DMS 273 (cell line): ENCODE results near the gene DGKD.
"Not testable (repeated sequence)": the region's sequence is repeated elsewhere in the genome, so short reads cannot be mapped to it uniquely, and the experiment has no call there.

Experiments used
- DNase-seq: peaks from one replicate; lab custom pipeline; 2025; ENCODE audit not compliant: unreplicated experiment; lab: John Stamatoyannopoulos, UW

The DGKD gene

DNA sequence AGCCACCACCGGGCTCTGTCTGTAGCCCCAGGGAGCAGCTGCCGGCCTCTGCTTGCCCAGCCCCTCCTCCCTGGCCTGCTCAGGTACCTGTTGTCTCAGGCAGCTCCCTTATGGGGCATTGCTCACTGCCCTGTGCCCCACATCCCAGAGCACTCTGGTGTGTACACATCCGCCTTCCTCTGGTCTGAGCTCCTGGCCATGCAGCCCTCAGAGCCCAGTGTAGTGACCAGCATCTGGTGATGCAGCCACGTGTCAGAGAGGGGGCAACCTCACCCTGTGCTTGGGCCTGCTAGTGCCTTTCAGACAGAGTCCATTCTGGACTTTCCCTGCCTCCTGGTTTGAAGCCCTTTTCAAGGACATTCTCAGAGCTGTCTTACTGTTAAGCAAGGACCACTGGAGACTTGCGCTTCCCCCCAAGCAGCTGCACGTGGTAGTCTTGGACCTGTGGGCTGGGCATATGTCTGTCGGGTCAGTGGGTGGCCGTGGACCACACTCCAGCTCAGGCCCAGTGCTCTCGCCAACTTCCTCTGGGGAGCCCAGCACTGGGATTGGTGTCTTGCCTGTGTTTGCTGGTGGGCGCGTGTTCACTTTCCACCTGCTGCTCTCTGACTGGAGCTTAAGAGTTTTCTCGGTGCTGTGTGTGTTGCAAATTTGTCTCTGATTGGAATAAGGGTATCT lies 30.7 kb downstream of the DGKD start:
- DNase-seq = no peak

- no peak for DNase-seq
These were observed 31.3 kb downstream of the DGKD start for GRCh38 chr2:233385489-233386044.

- no peak for DNase-seq
These were observed 32.2 kb downstream of the DGKD start for GRCh38 chr2:233386382-233387041.

DNA sequence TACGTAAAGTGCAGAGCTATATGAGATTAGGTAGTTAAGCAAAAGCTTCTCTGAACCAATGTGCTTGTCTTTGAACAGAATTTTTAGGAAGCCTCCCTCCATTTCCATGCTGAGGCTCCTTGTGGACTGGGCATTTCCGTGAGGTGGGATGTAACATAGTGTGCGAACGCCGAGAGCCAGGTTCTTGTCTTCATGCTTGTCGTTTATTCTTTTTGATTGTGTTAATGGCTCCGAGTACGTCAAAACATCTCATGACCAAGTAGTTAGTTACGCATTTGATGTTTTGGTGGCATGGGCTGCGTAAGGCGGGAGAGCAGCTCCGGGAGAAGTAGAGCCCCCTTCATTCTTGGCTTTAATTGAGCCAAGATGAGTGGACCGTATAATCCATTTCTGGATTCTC lies 32.9 kb downstream of the DGKD start:
- no peak for DNase-seq

DNA sequence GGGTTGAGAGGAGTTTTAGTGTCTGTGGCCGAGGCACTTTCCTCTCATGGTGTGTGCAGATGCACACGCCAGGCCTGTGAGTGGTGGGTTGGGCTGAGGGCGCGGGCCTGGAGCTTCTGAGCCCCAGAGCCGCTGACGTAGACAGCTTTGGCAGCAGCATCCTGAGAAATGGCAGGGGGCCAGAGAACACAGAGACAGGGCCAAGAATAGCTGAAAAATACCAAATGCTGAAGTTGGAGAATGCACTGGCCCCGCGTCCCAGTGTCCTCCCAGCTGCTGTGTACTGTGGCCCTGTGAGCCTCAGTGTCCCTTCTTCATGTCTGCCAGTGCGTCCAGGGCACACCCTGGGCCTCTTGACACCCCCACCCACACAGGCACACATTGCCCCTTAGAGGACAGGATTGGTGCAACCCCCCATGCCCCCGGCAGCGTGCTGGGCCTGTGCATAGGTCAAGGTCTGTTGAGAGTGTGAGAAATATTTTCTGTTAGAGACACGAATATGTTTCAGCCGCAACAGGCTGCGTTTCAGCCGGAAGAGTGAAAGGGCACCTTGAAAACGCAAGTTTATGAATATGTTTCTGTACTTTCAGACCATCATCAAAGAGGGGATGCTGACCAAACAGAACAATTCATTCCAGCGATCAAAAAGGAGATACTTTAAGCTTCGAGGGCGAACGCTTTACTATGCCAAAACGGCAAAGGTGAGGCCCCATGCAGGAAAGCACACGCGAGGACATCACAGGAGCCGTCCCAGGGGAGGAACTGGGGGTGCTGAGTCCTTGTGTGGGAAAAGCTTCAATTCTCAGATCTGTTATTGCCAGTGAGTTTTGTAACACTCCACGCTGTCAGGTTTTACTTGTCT lies 33.6 kb downstream of the DGKD start:
- DNase-seq = peak; percentile 73

DNA sequence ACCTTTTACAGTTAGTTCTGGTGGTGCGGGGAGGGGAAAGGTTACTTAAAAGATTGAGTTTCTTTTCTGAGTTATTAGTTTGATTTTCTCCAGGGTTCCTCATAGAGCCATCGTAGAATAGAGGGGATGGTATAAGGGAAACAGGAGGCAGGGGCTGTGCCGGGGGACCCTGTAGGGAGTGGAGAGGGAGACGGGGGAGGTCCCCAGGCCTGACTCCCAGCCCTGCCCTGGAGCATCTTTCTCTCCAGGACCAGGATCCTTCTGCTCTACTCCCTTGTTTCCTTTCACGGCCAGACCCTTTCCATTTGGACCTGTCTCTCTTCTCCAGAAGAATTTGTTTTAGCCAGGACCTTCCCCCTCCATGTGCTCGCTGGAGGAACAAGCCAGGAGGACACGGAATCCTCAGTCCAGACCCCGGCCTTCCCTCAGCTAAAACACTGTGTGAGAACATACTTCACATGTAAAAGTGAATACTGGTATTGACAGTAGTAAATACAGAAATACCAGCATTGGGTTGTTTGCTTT lies 35.4 kb downstream of the DGKD start:
- DNase-seq = no peak

- no peak for DNase-seq
These were observed 41.4 kb downstream of the DGKD start for GRCh38 chr2:233395687-233396086.

- DNase-seq = not testable (repeated sequence)
These were observed 42.7 kb downstream of the DGKD start for GRCh38 chr2:233396726-233397665.

GRCh38 chr2:233399306-233400225 lies 45.3 kb downstream of the DGKD start:
- DNase-seq = no peak

DNA sequence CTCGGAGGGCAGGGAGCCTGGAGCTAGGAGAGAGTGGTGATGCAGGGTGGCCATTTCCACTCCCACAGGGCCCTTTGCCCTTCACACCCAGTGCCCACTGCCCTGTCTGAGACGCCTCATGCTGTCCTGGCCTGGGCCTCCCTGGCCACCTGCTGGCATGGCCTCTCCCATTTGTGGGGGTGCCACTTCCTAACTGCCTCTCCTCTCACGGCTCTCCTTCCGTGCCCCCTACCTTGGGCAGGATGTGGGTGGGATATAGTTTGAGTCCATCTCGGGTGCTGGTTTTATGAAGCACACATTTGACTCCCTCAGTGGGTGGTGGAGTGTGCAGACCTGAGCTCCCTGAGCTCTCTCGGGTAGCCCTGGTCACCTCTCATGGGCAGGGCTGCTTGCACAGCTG lies 46.0 kb downstream of the DGKD start:
- no peak for DNase-seq

- DNase-seq = no peak
These were observed 46.7 kb downstream of the DGKD start for GRCh38 chr2:233400961-233401360.

GRCh38 chr2:233402346-233402745 lies 48.1 kb downstream of the DGKD start:
- DNase-seq = no peak

GRCh38 chr2:233402789-233403188 lies 48.5 kb downstream of the DGKD start:
- DNase-seq = no peak

GRCh38 chr2:233404222-233404621 lies 49.9 kb downstream of the DGKD start:
- DNase-seq = peak; percentile 48

DNA sequence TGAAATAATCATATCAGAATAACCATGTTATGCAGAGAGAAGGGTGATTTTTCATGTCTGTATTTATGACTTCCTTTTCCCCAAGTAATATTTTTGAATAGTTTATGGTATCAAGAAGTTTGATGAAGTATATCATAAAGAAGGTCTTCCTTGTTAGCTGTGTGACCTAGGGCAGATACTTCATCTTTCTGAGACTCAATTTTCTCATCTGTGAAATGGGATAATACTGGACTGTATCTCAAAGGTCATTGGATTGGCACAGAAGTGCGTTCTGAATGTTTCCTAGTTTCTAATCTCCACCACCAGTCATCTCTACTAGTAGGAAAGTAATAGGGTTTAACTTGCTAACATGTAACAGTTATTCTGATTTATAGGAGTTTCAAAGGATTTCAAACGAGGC lies 52.6 kb downstream of the DGKD start:
- no peak for DNase-seq

- DNase-seq = no peak
These were observed 53.5 kb downstream of the DGKD start for GRCh38 chr2:233407771-233408181.

DNA sequence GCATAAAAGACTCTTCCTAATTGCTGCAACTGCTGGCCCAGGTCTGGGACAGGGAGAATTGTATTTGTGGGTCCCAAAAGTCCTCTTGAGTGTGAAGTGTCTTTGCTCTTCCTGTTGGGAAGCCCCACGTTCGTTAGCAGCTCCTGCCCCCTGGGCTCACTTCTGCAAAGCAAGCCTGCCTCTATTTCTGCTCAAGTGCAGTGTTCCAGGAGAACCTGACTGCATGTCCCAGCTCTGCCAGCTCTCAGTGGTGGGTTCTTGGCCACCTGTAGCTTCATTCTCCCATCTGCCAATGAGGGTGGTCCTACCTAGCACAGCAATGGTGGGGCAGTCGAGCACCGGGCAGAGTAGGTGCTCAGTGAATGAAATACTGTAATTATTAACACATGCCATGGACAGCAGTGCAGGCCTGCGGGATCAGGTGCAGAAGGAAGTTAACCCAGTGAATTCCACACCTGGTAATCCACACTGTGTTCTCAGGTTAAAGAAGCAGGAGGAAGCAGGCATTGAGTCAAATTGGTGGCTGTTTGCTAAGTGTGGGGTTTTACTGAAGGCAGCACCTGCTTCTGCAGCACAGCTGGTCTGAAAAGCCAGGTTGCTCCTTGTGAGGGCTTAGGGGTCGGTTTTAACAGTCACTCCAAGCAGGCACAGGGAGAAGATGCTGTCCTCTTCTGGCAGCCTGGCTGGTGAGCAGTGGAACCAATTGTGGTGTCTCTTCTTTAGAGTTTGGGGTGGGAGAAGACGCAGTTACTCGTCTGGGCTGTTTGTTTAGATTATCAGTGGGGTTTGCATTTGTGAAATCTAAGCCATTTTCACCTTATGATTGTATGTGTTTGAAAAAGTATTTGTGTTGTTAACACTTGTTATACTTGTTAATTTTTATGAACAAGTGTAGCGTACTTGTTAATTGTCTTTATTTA lies 54.3 kb downstream of the DGKD start:
- peak; percentile 9 for DNase-seq
